ENCODE measurements around the gene STUM.
"Not testable (repeated sequence)": the region's sequence is repeated elsewhere in the genome, so short reads cannot be mapped to it uniquely, and the experiment has no call there.

The STUM gene

GRCh38 chr1:226580625-226581270, 32.2 kb downstream of the STUM start:
- DNase-seq (ENCODE audit: low read depth in 2 of 2): no peak

DNA sequence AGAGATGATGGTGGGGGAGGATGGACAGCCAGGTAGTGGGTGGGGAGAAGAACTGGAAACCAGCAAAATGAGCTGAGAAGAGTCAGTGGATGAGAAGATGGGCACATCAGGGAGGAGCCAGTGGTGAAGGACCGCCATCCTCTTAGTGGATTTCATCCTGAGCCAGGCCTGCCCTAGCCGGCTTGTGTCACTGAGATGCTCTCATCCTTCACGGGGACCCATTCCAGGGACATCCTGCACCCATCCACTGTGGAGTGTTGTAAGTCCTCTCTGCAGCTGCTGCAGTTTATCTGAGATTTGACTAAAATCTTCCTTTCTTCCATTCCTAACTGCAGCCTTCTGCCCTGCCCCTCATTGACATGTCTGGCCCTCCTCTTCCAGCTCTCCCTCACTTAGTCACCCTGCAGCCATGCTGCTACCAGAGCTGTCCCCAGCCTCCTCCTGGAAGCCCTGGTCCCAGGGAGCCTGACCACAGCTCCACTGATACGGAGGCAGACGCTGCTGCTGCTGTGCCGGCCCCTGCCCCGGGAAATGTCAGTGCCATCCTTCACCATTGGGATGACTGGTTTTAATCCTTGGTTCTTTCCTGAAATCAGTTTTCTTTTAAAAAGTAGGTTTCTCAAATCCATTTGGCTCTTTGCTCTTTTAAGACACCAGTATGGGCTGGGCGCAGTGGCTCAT, 33.2 kb downstream of the STUM start:
- no peak for DNase-seq (ENCODE audit: low read depth in 2 of 2)

DNA sequence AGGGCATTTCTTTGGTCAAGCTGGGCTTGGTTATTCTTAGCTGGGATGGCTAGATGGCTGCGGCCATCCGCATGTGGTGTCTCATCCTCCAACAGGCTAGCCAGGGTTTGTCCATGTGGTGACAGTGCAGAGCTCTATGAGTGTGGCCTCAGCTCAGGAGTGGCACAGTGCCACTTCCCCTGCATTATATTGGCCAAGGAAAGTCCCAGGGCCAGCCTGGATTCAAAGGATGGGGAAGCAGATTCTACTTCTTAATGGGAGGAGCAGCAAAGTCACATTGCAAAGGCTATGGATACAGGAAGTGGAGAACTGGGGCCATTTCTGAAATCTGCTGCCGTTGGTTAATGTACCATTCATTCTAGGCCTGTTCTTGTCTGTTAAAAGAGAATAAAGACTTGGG, 34.4 kb downstream of the STUM start:
- no peak for DNase-seq (ENCODE audit: low read depth in 2 of 2)

- DNase-seq (ENCODE audit: low read depth in 2 of 2): no peak
Measured at GRCh38 chr1:226584164-226584563, 35.6 kb downstream of the STUM start.

GRCh38 chr1:226586116-226586515, 37.6 kb downstream of the STUM start:
- DNase-seq (ENCODE audit: low read depth in 2 of 2): no peak

- DNase-seq (ENCODE audit: low read depth in 2 of 2): no peak
Measured at GRCh38 chr1:226586650-226587422, 38.3 kb downstream of the STUM start.

GRCh38 chr1:226588484-226588883, 39.9 kb downstream of the STUM start:
- DNase-seq (ENCODE audit: low read depth in 2 of 2): no peak

DNA sequence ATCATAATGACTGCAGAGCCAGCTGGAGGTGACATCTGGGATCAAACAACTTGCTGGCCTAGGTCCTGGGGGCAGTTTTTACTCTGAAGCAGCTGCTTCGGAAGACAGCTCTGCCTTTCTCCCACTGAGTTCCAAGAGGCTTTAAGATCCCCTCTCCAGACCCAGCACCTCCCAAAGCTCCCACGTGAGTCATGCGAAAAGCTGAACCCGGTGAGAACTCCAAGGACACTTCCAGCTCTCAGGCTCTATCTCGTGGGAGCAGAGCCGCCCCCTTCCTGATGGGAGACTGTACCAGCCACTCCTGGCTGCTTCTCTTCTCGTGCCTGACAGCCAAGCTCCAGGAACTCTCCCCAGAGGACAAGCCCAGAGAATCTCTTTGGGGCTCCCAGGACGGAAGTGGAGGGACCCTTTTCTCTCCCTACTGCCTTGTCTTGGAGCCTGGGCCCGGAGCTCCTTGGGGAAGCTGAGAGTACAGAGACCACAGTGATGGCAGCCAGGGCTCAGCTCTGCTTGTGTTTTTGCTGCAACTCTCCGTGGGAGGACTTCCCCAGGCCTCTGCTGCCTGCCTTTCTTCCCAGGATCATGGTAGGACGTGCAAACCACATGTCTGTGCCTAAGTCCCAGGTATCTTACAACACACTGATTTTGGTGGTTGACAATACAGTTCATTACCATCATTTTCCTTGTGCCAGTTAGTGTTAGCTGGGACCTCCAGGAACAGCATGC, 40.6 kb downstream of the STUM start:
- DNase-seq (ENCODE audit: low read depth in 2 of 2): no peak

DNA sequence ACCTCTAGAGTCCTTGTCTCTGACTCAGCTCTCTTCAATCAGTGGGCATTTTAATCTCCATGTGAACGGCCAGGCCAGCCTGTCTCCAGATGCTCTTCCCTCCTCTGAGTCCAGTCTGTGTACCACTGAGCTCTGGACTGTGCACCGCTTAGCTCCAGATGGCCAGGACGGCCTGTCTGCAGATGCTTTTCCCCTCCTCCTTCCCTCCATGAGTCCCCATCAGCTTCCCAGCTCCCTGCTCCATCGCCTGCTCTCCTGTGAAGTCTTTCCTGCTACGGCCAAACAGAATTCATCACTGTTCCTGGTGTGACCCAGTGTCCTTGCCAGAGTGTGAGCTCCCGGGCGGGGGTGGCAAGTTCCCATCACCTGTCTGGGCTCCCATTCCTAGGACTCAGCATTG, 42.0 kb downstream of the STUM start:
- DNase-seq (ENCODE audit: low read depth in 2 of 2): no peak

- DNase-seq (ENCODE audit: low read depth in 2 of 2): no peak
Measured at GRCh38 chr1:226593541-226593940, 45.0 kb downstream of the STUM start.

DNA sequence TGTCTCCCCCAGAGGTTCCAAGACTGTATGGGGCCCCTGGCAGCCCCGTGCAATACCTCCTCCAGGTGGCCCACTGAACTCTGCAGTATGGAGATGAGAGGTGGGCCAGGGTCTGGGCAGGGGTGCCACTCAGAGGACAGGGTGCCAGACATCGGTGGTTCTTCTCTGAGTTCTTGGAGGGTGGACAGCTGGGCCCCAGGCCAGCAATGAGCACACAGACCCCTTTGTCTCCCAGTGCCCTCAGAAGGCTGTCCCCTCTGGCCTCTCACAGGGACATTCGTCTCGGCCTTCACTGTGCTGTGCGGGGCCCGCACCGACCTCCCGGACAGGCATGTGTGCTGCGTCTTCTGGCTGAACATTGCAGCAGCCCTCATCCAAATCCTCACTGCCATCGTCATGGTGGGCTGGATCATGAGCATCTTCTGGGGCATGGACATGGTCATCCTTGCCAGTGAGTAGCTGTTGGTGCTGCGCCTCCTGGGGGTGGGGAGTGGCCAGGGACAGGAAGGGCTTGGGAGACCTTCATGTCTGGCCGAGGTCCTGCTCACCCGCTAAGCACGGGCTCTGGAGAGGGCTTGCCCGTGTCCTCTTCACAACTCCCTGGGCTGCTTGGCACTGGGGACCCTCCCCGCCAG, 48.1 kb downstream of the STUM start:
- no peak for DNase-seq (ENCODE audit: low read depth in 2 of 2)

DNA sequence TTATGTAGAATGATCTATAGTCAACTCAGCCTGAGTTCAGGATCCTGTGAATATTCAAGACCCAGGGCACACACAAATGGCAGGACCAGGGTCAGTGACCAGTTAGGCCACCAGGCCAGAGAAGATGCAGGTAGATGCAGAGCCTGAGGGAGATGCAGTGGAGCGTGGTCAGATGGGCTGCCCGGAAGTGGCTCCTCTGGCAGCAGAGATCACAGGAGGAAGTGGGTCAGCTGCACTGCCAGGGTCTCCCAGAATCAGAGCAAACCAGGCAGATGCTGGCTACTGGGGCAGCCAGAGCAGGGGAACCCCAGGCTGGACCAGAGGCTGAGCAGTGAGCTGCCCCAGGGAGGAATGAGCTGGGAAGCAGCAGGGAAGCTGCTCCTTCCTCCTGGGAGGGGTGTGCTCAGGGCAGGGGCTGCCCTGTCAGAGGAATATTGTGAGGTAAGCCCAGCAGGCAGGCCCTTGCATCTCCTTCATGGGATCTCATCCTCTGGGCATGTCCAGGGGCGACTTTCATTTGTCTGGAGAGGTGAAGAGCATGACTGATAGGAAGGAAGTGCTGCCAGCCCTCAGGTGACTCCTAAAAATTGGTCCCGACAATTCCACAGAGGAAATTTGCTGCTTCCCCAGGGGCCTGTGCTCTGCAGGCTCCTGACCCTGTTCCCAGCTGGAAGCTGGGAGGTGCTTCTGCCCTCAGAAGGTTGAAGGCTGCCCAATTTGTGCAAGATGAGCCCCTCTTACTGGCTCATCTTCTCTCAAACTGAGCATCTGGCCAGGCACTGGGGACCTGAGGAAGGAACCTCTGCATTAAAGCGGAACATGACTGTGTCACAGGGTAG, 49.3 kb downstream of the STUM start:
- DNase-seq (ENCODE audit: low read depth in 2 of 2): no peak

DNA sequence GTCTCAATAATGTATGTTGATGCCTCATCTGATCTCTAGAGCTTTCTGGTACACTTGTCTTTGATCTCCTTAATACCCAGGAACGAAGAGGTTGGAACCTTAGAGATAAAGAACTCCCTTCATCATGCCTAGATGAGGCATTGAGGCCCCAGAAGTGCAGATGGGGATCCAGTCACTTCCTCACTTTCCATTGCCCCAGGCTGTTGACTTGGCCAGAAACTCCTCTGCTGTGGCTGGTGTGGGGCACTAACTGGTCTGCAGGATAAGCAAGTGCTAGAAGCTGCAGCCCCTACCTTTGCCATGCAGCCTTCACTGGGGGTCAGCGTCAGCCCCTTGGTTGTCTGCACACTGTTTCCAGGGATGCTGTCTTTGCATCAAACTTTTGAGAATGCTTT, 49.9 kb downstream of the STUM start:
- no peak for DNase-seq (ENCODE audit: low read depth in 2 of 2)

DNA sequence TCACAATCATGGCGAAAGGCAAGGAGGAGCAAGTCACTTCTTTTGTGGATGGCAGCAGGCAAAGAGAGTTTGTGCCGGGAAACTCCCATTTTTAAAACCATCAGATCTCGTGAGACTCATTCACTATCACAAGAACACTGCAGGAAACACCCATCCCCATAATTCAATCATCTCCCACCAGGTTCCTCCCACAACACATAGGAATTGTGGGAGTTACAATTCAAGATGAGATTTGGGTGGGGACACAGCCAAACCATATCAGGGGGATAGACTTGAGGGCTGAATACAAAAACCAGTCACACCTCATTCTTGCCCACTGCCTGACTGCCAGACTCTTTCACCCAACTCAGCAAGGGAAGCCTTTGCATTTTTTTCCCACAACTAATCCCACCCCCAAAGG, 50.4 kb downstream of the STUM start:
- DNase-seq (ENCODE audit: low read depth in 2 of 2): not testable (repeated sequence)

DNA sequence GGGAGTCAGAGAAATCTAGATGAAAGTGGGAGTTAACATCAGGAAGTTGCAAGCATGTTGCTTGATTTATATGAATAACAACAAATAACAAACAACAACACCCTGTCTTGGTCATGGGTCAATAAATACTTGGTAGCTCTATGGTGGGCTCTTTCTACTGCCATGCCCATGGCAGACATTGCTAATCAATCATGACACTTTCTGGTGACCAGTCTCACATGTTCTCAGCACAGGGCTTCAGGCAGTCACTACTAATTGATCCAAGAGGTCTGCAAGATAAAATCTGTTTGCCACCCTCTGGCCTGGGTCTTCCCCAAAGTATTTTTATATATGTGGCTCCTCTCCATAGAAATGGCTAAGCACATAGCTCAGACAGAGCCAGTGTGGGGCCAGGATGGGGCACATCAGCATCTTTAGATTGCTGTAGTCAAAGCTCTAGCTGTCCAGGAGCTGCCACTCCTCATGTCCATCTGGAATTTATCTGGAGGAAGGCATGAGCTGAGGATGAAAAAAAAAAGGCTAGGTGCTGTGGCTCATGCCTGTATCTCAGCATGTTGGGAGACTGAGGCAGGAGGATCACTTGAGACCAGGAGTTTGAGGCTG, 51.2 kb downstream of the STUM start:
- DNase-seq (ENCODE audit: low read depth in 2 of 2): no peak

DNA sequence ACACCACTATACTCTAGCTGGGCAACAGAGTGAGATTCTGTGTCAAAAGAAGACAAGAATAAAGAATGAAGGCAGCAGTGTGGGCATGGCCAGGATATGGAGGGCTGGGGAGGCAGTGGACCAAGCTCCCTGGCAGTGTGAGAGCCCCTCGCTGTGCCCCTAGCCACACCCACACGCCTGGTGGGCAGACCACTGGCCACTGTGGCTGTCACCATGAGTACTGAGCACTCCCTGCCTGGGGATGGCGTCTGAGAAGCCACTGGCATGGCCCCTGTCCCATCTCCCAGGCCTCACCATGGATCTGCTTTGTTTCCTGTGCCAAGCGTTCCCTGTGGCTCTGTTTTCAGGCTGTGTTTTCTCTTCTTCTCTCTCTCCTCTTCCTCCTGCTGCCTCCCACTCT, 51.7 kb downstream of the STUM start:
- no peak for DNase-seq (ENCODE audit: low read depth in 2 of 2)

DNA sequence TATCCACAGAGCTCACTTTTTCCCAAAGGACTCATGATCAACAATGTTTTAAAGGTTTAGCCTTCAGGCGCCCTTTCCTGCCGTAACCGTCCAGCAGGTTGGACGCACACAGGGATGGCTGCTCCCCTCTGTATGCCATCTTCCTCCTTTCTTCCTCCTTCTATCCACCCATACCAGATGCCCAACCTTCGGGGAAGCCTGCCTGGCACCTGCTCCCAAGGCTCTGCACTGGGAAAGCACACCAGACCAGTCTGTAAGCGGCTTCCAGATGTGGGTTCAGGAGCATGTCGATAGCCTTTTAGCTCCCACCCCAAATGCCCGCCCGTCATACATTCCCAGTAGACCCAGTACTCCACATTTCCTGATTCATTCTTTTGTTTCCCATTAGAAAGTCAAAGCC, 52.9 kb downstream of the STUM start:
- no peak for DNase-seq (ENCODE audit: low read depth in 2 of 2)

DNA sequence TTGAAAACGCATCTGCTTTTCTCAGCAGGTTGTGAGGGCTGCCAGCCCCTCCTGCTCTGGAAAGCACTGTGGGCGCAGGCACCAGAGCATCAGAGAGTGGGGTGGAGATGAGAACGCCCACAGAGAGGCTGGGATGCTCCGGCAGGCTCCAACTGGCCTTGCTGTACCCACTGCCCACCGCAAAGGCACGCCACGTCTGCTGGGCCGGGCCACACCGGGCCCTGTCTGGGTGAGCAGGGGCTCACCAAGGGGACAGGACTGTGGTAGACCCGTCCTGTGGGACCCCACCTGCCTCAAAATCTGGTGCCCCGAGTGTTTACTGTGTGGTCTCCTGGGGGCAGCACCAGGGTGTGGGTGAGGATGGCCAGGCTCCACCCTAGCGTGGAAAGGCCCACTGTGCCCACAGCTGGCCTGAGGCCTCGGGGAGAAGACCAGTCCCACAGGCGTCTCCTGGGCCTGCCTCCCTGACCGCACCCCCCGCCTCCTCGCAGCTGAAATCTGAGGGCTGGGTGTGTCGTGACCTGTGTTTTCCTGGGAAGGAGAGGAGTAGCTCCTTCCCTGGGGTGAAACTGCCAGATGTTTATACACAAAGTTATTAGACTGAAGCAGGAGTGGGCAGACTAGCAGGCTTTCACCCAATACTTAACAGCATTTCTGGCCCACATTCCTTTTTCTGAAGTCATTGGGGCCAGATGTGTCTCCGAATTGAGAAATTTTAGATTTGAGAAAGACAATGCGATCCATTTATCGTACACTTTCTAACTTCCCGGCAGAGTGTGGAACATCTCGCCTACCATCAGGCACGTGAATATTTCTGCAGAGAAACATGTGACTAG, 53.8 kb downstream of the STUM start:
- no peak for DNase-seq (ENCODE audit: low read depth in 2 of 2)

GRCh38 chr1:226603022-226603857, 54.7 kb downstream of the STUM start:
- no peak for DNase-seq (ENCODE audit: low read depth in 2 of 2)

Data from stimulated activated CD8-positive, alpha-beta memory T cell treated with anti-CD3 and anti-CD28 coated beads, Interleukin-15, amount 100 ng/mL, for 4 hours (primary cell).